DOHH2 (cell line): ENCODE measurements around the gene R3HDM2.

Experiments used
- H3F3A ChIP-seq: fragments of 200-600 bp; sonication (generic), shearing (Covaris generic); 2 replicates; pipeline ENCODE4 v1.6.0; 2016; ENCODE audit warnings: antibody characterized with exemption, mild to moderate bottlenecking; ENCODE audit not compliant: control insufficient read depth, insufficient read depth
- H3K27ac ChIP-seq: fragments of 200-600 bp; sonication (generic); 2 replicates; pipeline ENCODE4 v1.5.1; 2014; ENCODE audit warnings: low read depth, mild to moderate bottlenecking, low read length, moderate library complexity
- H3K27me3 ChIP-seq: fragments of 200-600 bp; sonication (generic); 2 replicates; pipeline ENCODE4 v1.6.1; 2014; ENCODE audit warnings: mild to moderate bottlenecking, low read length, mixed read lengths; ENCODE audit not compliant: control insufficient read depth
- H3K36me3 ChIP-seq: fragments of 200-600 bp; sonication (generic); 2 replicates; pipeline ENCODE4 v1.6.1; 2014; ENCODE audit warnings: mild to moderate bottlenecking, low read length, moderate library complexity, mixed read lengths; ENCODE audit not compliant: control insufficient read depth
- H3K4me1 ChIP-seq: fragments of 200-600 bp; sonication (generic); 2 replicates; pipeline ENCODE4 v1.6.1; 2014; ENCODE audit warnings: mild to moderate bottlenecking, low read length, mixed read lengths; ENCODE audit not compliant: control insufficient read depth
- H3K4me2 ChIP-seq: fragments of 200-600 bp; sonication (generic); 2 replicates; pipeline ENCODE4 v1.6.0; 2014; ENCODE audit warnings: mild to moderate bottlenecking, low read length, moderate library complexity
- H3K4me3 ChIP-seq: fragments of 200-600 bp; sonication (generic); 2 replicates; pipeline ENCODE4 v1.5.1; 2014; ENCODE audit warnings: mild to moderate bottlenecking, low read length, mixed read lengths
- H3K79me2 ChIP-seq: fragments of 200-600 bp; sonication (generic); 2 replicates; pipeline ENCODE4 v1.6.1; 2014; ENCODE audit warnings: mild to moderate bottlenecking, low read length, mixed read lengths; ENCODE audit not compliant: control insufficient read depth
- H3K9me2 ChIP-seq: fragments of 200-600 bp; sonication (generic); replicated peaks from 2 replicates; pipeline ENCODE4 v1.6.1; 2014; ENCODE audit warnings: mild to moderate bottlenecking, low read length, mixed read lengths; ENCODE audit not compliant: control insufficient read depth
- H3K9me3 ChIP-seq: fragments of 200-600 bp; sonication (generic); 2 replicates; pipeline ENCODE4 v1.6.1; 2014; ENCODE audit warnings: antibody characterized with exemption, low read length, mixed read lengths; ENCODE audit not compliant: control insufficient read depth, insufficient read depth
- H4K20me1 ChIP-seq: fragments of 200-600 bp; sonication (generic); 2 replicates; pipeline ENCODE4 v1.6.0; 2014; ENCODE audit warnings: low read depth, mild to moderate bottlenecking, antibody characterized with exemption, low read length, moderate library complexity; ENCODE audit not compliant: control insufficient read depth, insufficient read depth
- CTCF ChIP-seq: fragments of 200-600 bp; sonication (generic); IDR thresholded peaks from one replicate; pipeline ENCODE4 v1.5.1; 2014; ENCODE audit warnings: antibody characterized with exemption, mild to moderate bottlenecking, low read depth, low read length; ENCODE audit not compliant: poor library complexity, severe bottlenecking
- EZH2phosphoT487 ChIP-seq: fragments of 200-600 bp; sonication (generic); IDR thresholded peaks from 2 replicates; pipeline ENCODE4 v1.6.1; 2017; ENCODE audit warnings: borderline replicate concordance, mild to moderate bottlenecking, antibody characterized with exemption, low read length, moderate library complexity, mixed read lengths

The R3HDM2 gene

GRCh38 chr12:57255916-57256315 is 174.9 kb downstream of the R3HDM2 start:
- TF ChIP-seq EZH2phosphoT487 (no peak), CTCF (no peak)
- Histone ChIP-seq H3K36me3 (peaks cover 26% of the 10 kb centered on the region), H4K20me1 (no peaks in the 10 kb centered on the region), H3K9me2 (no peaks in the 10 kb centered on the region), H3K27me3 (no peaks in the 10 kb centered on the region), H3K79me2 (no peaks in the 10 kb centered on the region), H3F3A (0 out of 2 replicates have a peak, but pooled peaks cover 2% of the 10 kb centered on the region), H3K4me3 (no peak overlapping the region), H3K27ac (no peak overlapping the region), H3K9me3 (no peaks in the 10 kb centered on the region), H3K4me1 (no peaks in the 10 kb centered on the region), H3K4me2 (no peak overlapping the region)

- H4K20me1 ChIP-seq, result no peaks in the 10 kb centered on the region
- no peaks in the 10 kb centered on the region for H3K27me3 ChIP-seq
- H3K4me1 ChIP-seq, result peaks cover 2% of the 10 kb centered on the region
- peaks cover 24% of the 10 kb centered on the region for H3K36me3 ChIP-seq
- 0 out of 2 replicates have a peak, but pooled peaks cover 2% of the 10 kb centered on the region for H3F3A ChIP-seq
- no peaks in the 10 kb centered on the region for H3K9me3 ChIP-seq
- H3K4me3 ChIP-seq, result no peak overlapping the region
- H3K4me2 ChIP-seq, result no peak overlapping the region
- TF ChIP-seq EZH2phosphoT487 (no peak), CTCF (no peak)
- no peak overlapping the region for H3K27ac ChIP-seq
- H3K79me2 ChIP-seq, result no peaks in the 10 kb centered on the region; the same call in 1 of the 2 replicates
- H3K9me2 ChIP-seq, result no peaks in the 10 kb centered on the region
Measured at GRCh38 chr12:57254506-57255280, 176.2 kb downstream of the R3HDM2 start.

GRCh38 chr12:57250956-57251355 is 179.9 kb downstream of the R3HDM2 start, which contains the start of gene STAC3:
Gene STAC3 (minus strand): TSS chr12:57251187. CDS start chr12:57249636, 1,551 bp downstream.
- no peak within 1 kb of the TSS for H3K27ac ChIP-seq
- no peaks in the 10 kb centered on the region for H3K9me2 ChIP-seq
- H3K4me1 ChIP-seq, result peaks cover 12% of the 10 kb centered on the region
- 0 out of 2 replicates have a peak, but pooled peaks cover 2% of the 10 kb centered on the region for H3F3A ChIP-seq
- peaks cover 3% of the 10 kb centered on the region for H3K79me2 ChIP-seq
- peaks cover 11% of the 10 kb centered on the region for H3K36me3 ChIP-seq
- TF ChIP-seq CTCF, result no peak
- H3K4me2 ChIP-seq, result no peak within 1 kb of the TSS
- no peaks in the 10 kb centered on the region for H3K9me3 ChIP-seq
- no peaks in the 10 kb centered on the region for H4K20me1 ChIP-seq
- no peak within 1 kb of the TSS for H3K4me3 ChIP-seq
- no peaks in the 10 kb centered on the region for H3K27me3 ChIP-seq
